Panc1 (cell line): ENCODE results near the gene NFATC1. TPM values are rescaled to one million over a fixed set of nuclear protein-coding genes. Genes with fewer than 3 reads are reported as not detected.

Source experiments
- ATAC-seq: fragments of 200-7000 bp; cut with Tn5 transposase; 2 replicates; pipeline ENCODE4 v1.9.1; 2020; ENCODE audit warnings: mild to moderate bottlenecking, moderate library complexity
- BruUV-seq: library from RNA; stranded (reverse); fragments of 400-500 nt; replicated peaks from 2 replicates; lab custom pipeline; 2021; lab: Mats Ljungman, UMichigan
- CTCF ChIA-PET: fragments of 300-600 bp; sonication (Branson Sonifier 250); formaldehyde crosslinking; loops from one replicate; lab custom pipeline; 2022; ENCODE audit warnings: antibody characterized with exemption; lab: Charles Lee
- POLR2A ChIA-PET: fragments of 300-600 bp; sonication (Branson Sonifier 250); formaldehyde crosslinking; loops from one replicate; lab custom pipeline; 2022; ENCODE audit warnings: antibody characterized with exemption; lab: Charles Lee
- DNase-seq: peaks from one replicate; pipeline ENCODE4 v3.0.0-alpha.2; 2010; ENCODE audit warnings: low read depth, low spot score
- H3K27ac ChIP-seq: 2 replicates; pipeline ENCODE4 v1.5.1; 2011; ENCODE audit warnings: mild to moderate bottlenecking, low read length, inconsistent platforms
- H3K27me3 ChIP-seq: fragments of 200-500 bp; sonication (Bioruptor generic); 2 replicates; pipeline ENCODE4 v1.6.0; 2014; ENCODE audit warnings: low read length, inconsistent platforms; ENCODE audit not compliant: control insufficient read depth, insufficient read depth
- H3K36me3 ChIP-seq: fragments of 200-500 bp; sonication (Bioruptor generic); 2 replicates; pipeline ENCODE4 v1.5.1; 2014; ENCODE audit warnings: inconsistent platforms, mild to moderate bottlenecking, low read length, moderate library complexity; ENCODE audit not compliant: control insufficient read depth, insufficient read depth
- H3K4me1 ChIP-seq: 2 replicates; pipeline ENCODE4 v1.5.1; 2011; ENCODE audit warnings: inconsistent platforms, mild to moderate bottlenecking, low read length, moderate library complexity; ENCODE audit not compliant: control insufficient read depth, insufficient read depth
- H3K4me3 ChIP-seq, 2 experiments: 2 replicates each; pipeline ENCODE4 v1.5.1; 2011 to 2012; ENCODE audit warnings: low read depth in 2 of 2, low read length in 2 of 2, mild to moderate bottlenecking in 2 of 2, inconsistent platforms in 1 of 2, moderate library complexity in 1 of 2
- H3K9me3 ChIP-seq: fragments of 200-500 bp; sonication (Bioruptor generic); 2 replicates; pipeline ENCODE4 v1.5.1; 2014; ENCODE audit warnings: low read depth, mild to moderate bottlenecking, inconsistent platforms, low read length, moderate library complexity; ENCODE audit not compliant: control insufficient read depth, insufficient read depth
- CTCF ChIP-seq: fragments of 450-650 bp; IDR thresholded peaks from 2 replicates; pipeline ENCODE4 v1.5.1; 2017; ENCODE audit warnings: mild to moderate bottlenecking
- POLR2AphosphoS5 ChIP-seq: IDR thresholded peaks from 2 replicates; pipeline ENCODE4 v1.6.1; 2012; ENCODE audit warnings: mild to moderate bottlenecking, low read depth, low read length, moderate library complexity
- SIN3A ChIP-seq: IDR thresholded peaks from 2 replicates; pipeline ENCODE4 v1.6.1; 2012; ENCODE audit warnings: low read depth, mild to moderate bottlenecking, low read length, moderate library complexity, borderline replicate concordance; ENCODE audit not compliant: insufficient read depth
- TCF7L2 ChIP-seq: IDR thresholded peaks from 2 replicates; pipeline ENCODE4 v1.6.1; 2011; ENCODE audit warnings: mild to moderate bottlenecking, low read depth, low read length, inconsistent platforms
- in situ Hi-C: cut with HindIII; loops from 2 replicates; pipeline ENCODE4 v1.10.0; 2016; ENCODE audit warnings: low sequenced_read_pairs, low pct_unique_long_range_greater_than_20kb
- intact Hi-C: fragments of 100-400 bp; cut with micrococcal nuclease; formaldehyde crosslinking; loops from one replicate; pipeline ENCODE4 v1.10.0; 2022; ENCODE audit not compliant: unreplicated experiment
- total RNA-seq: library from RNA; stranded (reverse); gene quantifications from one replicate; pipeline ENCODE4 v1.2.1, GENCODE V29; 2021; ENCODE audit not compliant: unreplicated experiment
- TF ChIP-seq, protein P1 (sequence below), 2 experiments: IDR thresholded peaks; 2 replicates each; pipeline ENCODE4 v1.6.1; 2011 to 2012; ENCODE audit warnings: low read depth in 2 of 2, control low read depth in 1 of 2, low read length in 1 of 2, mild to moderate bottlenecking in 1 of 2, moderate library complexity in 1 of 2; ENCODE audit not compliant: insufficient read depth in 1 of 2

Gene NFATC1
- total RNA-seq, 1 experiment from 2014 or later: 30.8 TPM

DNA sequence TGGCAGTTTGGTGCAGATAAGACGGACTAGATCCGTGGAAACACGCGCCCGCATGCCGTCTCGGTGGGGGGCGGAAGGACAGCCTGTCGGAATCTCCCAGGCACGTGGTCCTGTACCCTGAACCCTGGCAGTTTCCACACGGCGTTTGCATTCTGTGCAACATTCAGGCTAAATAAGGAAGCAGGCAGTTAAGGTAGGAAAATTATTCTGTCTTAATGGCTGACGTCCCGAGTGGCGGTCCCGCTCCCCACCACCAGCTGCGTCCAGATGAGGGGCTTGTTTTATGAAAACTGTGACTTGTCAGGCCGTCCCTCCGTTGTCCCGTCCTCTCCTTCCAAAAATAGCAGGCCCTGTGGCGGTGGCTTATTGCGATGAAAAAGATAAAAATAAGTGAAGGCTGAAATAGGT lies 120.2 kb downstream of the NFATC1 start:
- BruUV-seq: no TSS peak
- Histone ChIP-seq H3K4me3 (no peak overlapping the region), H3K27ac (no peak overlapping the region), H3K9me3 (no peaks in the 10 kb centered on the region), H3K27me3 (no peaks in the 10 kb centered on the region), H3K36me3 (no peaks in the 10 kb centered on the region), H3K4me1 (no peaks in the 10 kb centered on the region)
- intact Hi-C loops: no loop called here
- CTCF ChIA-PET: no interaction called here
- TF ChIP-seq, protein P1, sequence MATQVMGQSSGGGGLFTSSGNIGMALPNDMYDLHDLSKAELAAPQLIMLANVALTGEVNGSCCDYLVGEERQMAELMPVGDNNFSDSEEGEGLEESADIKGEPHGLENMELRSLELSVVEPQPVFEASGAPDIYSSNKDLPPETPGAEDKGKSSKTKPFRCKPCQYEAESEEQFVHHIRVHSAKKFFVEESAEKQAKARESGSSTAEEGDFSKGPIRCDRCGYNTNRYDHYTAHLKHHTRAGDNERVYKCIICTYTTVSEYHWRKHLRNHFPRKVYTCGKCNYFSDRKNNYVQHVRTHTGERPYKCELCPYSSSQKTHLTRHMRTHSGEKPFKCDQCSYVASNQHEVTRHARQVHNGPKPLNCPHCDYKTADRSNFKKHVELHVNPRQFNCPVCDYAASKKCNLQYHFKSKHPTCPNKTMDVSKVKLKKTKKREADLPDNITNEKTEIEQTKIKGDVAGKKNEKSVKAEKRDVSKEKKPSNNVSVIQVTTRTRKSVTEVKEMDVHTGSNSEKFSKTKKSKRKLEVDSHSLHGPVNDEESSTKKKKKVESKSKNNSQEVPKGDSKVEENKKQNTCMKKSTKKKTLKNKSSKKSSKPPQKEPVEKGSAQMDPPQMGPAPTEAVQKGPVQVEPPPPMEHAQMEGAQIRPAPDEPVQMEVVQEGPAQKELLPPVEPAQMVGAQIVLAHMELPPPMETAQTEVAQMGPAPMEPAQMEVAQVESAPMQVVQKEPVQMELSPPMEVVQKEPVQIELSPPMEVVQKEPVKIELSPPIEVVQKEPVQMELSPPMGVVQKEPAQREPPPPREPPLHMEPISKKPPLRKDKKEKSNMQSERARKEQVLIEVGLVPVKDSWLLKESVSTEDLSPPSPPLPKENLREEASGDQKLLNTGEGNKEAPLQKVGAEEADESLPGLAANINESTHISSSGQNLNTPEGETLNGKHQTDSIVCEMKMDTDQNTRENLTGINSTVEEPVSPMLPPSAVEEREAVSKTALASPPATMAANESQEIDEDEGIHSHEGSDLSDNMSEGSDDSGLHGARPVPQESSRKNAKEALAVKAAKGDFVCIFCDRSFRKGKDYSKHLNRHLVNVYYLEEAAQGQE (IDR thresholded peaks at IDR 0.05; ENCODE audit: insufficient read depth in 1 of 2, low read depth in 2 of 2, low read length in 1 of 2): no peak
- no peak for TF ChIP-seq TCF7L2
- no peak for TF ChIP-seq CTCF
- no peak for TF ChIP-seq SIN3A
- TF ChIP-seq POLR2AphosphoS5: no peak
- in situ Hi-C loops: no loop called here
- no peak for DNase-seq
- POLR2A ChIA-PET: no interaction called here
- no peak for ATAC-seq

DNA sequence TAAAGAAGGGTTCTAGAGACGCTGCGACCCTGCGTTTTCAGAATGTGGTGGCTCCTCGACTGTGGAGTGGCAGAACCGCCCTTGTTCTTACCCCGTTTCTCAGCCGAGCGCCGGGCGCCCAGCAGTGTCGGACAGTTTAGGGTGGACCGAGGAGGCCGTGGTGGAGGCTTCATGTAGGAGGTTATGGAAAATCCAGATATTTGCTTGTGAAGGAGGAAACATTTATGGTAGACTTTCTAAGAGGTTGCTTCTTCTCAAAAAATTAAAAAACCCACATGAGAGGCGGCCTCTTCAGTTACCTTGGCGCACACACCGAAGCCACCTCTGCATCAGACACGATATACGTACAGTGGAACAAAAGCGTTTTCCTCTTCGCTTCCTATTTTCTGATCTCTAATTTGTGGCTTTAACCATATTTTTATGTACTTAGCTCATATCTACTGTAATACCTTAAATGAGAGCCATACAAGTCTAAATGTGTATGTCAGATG lies 120.8 kb downstream of the NFATC1 start:
- no peaks in the 10 kb centered on the region for H3K9me3 ChIP-seq
- H3K27ac ChIP-seq: no peak overlapping the region
- no peaks in the 10 kb centered on the region for H3K27me3 ChIP-seq
- H3K4me3 ChIP-seq: no peak overlapping the region
- no peaks in the 10 kb centered on the region for H3K4me1 ChIP-seq
- in situ Hi-C loops (no loop called here), intact Hi-C loops (no loop called here)
- no TSS peak for BruUV-seq
- ATAC-seq: no peak
- DNase-seq: no peak
- CTCF ChIA-PET: no interaction called here
- no peaks in the 10 kb centered on the region for H3K36me3 ChIP-seq
- TF ChIP-seq, protein P1 (IDR thresholded peaks at IDR 0.05; ENCODE audit: insufficient read depth in 1 of 2, low read depth in 2 of 2, low read length in 1 of 2): no peak
- TF ChIP-seq TCF7L2: no peak
- TF ChIP-seq CTCF: no peak
- no peak for TF ChIP-seq SIN3A
- no peak for TF ChIP-seq POLR2AphosphoS5
- POLR2A ChIA-PET: no interaction called here
